ENCODE measurements around the gene NOL4. TPM values are rescaled to one million over a fixed set of nuclear protein-coding genes. Genes with fewer than 3 reads are reported as not detected.

The NOL4 gene
- total and polyA plus RNA-seq, 2 of the 8 experiments (the other 6 are each of a cell fraction or from before 2014, with no cell fraction given), result 0.18 to 2.6 TPM

DNA sequence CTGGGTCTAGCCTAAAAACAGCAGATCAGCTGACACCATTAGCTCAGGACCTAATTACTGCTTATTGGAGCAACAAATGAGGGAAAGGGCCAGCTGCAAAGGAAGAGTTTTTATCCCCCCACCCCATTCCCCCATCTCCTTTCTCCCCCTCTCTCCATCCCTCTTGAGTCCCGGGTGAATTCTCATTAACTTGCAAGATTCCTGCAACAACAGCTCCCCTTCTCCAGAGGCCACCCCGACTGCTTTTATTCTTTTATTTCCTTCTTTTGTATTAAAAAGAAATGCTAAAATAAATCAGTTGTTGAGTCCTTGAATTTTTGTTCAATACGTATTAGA, 473 bp upstream of the NOL4 start:
- H3K14ac ChIP-seq (ENCODE audit: insufficient read length), result no peak overlapping the region
- no peak overlapping the region for H2AK5ac ChIP-seq (ENCODE audit: low read depth, low read length)
- H3K4ac ChIP-seq (replicated peaks; ENCODE audit: insufficient read length, low read depth, low read length), result no peak overlapping the region
- H4K8ac ChIP-seq (ENCODE audit: extremely low read depth, insufficient read depth, low read length), result no peak overlapping the region
- ChIA-PET POLR2A (ENCODE audit: partially characterized antibody) (interaction anchor here (1.9 kb wide), 1 partner anchor 9 kb away, joined by 4 read pairs; no protein-coding TSS in a partner anchor), CTCF (ENCODE audit: partially characterized antibody) (interaction anchor here (0.6 to 2.9 kb wide), 27 partner anchors 8 to 585 kb away, joined by 3 to 19 read pairs (median 4); no protein-coding TSS in a partner anchor)
- H3K27ac ChIP-seq (ENCODE audit: low read depth, low read length), result no peak overlapping the region
- no peaks in the 10 kb centered on the region for H3K36me3 ChIP-seq (ENCODE audit: control insufficient read depth in 2 of 4, insufficient read depth in 4 of 4, low read length in 3 of 4)
- FAIRE-seq, result no peak
- no peaks in the 10 kb centered on the region for H4K20me1 ChIP-seq (replicated peaks in 1 of 2; ENCODE audit: control insufficient read depth in 1 of 2, insufficient read depth in 2 of 2, low read length in 2 of 2)
- H3K9ac ChIP-seq (replicated peaks in 1 of 4; ENCODE audit: extremely low read depth in 1 of 4, low read depth in 3 of 4, low read length in 3 of 4), result no peak overlapping the region
- peak overlapping the region; percentile 28; the same call in 1 of the 2 replicates for H2AFZ ChIP-seq (ENCODE audit: low read length)
- no peak overlapping the region for H3K56ac ChIP-seq (replicated peaks; ENCODE audit: insufficient read length, low read depth, low read length)
- H2BK20ac ChIP-seq (ENCODE audit: low read length), result no peak overlapping the region
- H3K4me3 ChIP-seq (ENCODE audit: extremely low read depth in 1 of 4, insufficient read depth in 2 of 4, low read depth in 3 of 4, low read length in 4 of 4), result peak overlapping the region in 1 of 4 experiments; percentile 49; a peak in 3 of 8 replicates
- peak overlapping the region; percentile 52 to 79; a peak in 3 of 4 replicates for H3K4me2 ChIP-seq (ENCODE audit: insufficient read depth in 1 of 2, low read depth in 2 of 2, low read length in 2 of 2)
- no peak overlapping the region for H2BK5ac ChIP-seq (ENCODE audit: low read depth, low read length)
- no peaks in the 10 kb centered on the region for H3K79me1 ChIP-seq (ENCODE audit: low read depth, low read length)
- peaks cover 3 to 6% (median 4%) of the 10 kb centered on the region in 4 experiments; a peak in 6 of 7 replicates for H3K4me1 ChIP-seq (replicated peaks in 1 of 4; ENCODE audit: control insufficient read depth in 3 of 4, insufficient read depth in 4 of 4, low read length in 3 of 4)
- no peaks in the 10 kb centered on the region for H3K79me2 ChIP-seq (ENCODE audit: control insufficient read depth in 1 of 2, insufficient read depth in 2 of 2, low read length in 2 of 2)
- no peak overlapping the region for H2BK15ac ChIP-seq (ENCODE audit: low read length)
- TF ChIP-seq GABPA (IDR thresholded peaks at IDR 0.05; ENCODE audit: borderline replicate concordance, insufficient read depth, low read length), result no peak
- TF ChIP-seq USF2 (IDR thresholded peaks at IDR 0.05; ENCODE audit: low read length), result peak; percentile 48; the same call in 1 of the 2 replicates
- TF ChIP-seq SP2 (IDR thresholded peaks at IDR 0.05; ENCODE audit: low read length), result no peak
- no peak for TF ChIP-seq E2F6 (IDR thresholded peaks at IDR 0.05)
- no peak overlapping the region for H2BK12ac ChIP-seq (ENCODE audit: low read depth, low read length)
- H4K91ac ChIP-seq (replicated peaks; ENCODE audit: insufficient read length, low read length), result no peak overlapping the region
- H3K9me3 ChIP-seq (ENCODE audit: insufficient read depth in 2 of 2, low read depth in 1 of 2, low read length in 1 of 2), result no peaks in the 10 kb centered on the region
- no peak overlapping the region for H3K18ac ChIP-seq (ENCODE audit: extremely low read depth, low read length)
- WGBS, 2 experiments (ENCODE audit: extremely low coverage in 1 of 2, insufficient coverage in 1 of 2, insufficient read length in 1 of 2, insufficient replicate concordance in 2 of 2, low coverage in 1 of 2, low lambda C conversion rate in 2 of 2, missing lambda C conversion rate in 1 of 2), result 21% methylated on average over 3 of the region's 3 CpGs; no CpG with 5 or more reads in 1 of the 2 experiments
- H2BK120ac ChIP-seq (replicated peaks; ENCODE audit: low read depth, low read length), result no peak overlapping the region
- no peak overlapping the region for H3K23ac ChIP-seq (ENCODE audit: insufficient read length)
- H4K5ac ChIP-seq (ENCODE audit: insufficient read length, low read depth, low read length), result no peak overlapping the region
- no peak for DNase-seq (ENCODE audit: low read depth in 1 of 2, low spot score in 2 of 2)
- H3K23me2 ChIP-seq (ENCODE audit: low read depth, low read length), result peaks cover 25% of the 10 kb centered on the region
- peaks cover 8 to 41% (median 26%) of the 10 kb centered on the region in 4 experiments; a peak in 6 of 7 replicates for H3K27me3 ChIP-seq (replicated peaks in 1 of 4; ENCODE audit: control insufficient read depth in 3 of 4, extremely low read depth in 1 of 4, insufficient read depth in 3 of 4, low read length in 3 of 4)
